8988T (cell line): ENCODE data around the gene FHOD3.

Experiments used
- DNase-seq: peaks from one replicate; pipeline ENCODE4 v3.0.0; 2011

Gene FHOD3

DNA sequence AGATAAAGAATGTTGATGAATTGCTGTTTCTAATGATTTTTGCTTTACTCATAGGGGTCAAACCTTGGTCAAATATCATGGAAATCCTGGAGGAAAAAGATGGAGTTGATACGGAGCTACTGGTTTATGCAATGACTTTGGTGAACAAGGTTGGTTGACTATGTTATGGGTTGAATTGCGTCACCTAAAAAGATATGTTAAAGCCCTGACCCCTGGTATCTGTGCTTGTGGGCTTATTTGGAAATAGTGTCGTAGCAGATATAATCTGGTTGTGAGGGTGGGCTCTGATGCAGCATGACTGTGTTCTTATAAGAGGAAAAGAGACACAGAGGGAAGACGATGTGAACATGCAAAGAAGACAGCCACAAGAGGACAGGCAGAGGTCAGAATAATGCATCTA is 305.1 kb downstream of the FHOD3 start:
- DNase-seq, result no peak

DNA sequence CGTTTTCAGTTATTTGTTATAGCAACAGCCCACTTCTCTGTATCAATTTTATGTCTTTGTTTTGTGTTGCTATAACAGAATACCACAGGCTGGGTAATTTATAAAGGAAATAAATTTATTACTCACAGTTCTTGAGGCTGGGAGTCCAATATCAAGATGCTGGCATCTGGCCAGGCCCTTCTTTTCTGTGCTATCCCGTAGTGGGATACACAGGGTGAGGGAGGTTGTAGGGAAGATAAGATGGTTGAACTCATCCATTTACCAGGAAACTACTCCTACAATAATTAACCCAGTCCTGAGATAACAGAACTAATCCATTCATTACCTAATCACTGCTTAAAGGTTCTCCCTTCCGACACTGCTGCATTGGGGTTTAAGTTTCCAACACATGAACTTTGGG is 310.6 kb downstream of the FHOD3 start:
- no peak for DNase-seq

DNA sequence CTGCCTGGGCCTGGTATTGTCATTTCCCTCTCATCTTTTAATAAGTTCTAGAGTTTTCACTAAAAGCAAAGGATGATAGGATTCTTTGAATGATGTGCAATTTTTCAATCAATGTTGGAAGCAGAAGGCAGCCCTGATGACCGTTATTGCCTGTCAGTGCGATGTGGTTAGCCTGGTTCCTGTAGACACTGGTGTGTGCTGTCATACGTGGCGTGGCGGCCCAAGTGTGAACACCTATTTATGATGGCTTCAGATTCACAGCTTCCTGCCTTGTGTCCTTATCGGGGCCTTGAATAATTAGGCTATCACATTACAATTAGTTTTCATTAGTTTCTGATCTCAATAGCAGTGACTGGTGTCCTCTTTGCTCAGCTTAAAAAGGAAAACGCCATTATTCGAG is 312.7 kb downstream of the FHOD3 start:
- DNase-seq, result no peak

DNA sequence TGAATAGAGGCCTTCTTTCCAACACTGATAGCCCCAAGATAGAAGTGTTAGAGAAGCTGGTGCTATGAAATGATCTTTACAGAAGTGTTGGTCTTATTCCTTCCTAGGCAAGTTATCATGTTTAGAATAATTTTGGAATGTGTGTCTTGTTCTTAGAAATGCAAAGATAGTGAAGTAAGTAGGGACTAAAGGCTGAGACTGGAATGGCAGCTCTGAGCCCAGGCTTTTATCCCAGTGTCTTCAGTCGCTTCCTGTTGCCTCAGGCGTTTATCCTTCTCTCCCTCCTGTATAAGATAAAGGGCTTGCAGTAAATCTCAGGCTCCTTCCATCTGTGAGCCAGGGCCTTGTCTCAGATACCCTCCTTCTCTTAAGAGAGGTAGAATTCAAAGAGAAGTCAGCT is 313.1 kb downstream of the FHOD3 start:
- DNase-seq, result no peak

DNA sequence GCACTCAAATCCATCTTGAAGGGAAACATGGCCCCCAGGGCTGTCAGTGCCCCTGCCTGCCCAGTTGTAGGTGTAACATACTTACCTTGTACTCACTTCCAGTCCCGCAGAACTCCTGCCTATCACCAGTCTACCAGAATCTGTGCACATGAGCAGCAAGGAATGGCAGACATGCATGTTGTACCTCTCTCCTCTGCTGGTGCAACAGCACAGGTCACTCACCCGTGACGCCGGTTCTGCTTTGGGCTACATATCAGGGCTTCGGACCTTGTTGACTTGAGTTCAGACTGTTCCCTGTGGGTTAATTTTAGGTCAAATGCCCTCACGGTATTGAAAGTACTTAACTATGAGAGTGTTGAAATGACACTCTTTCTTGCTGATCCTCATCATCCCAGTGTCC is 315.6 kb downstream of the FHOD3 start:
- DNase-seq, result no peak

DNA sequence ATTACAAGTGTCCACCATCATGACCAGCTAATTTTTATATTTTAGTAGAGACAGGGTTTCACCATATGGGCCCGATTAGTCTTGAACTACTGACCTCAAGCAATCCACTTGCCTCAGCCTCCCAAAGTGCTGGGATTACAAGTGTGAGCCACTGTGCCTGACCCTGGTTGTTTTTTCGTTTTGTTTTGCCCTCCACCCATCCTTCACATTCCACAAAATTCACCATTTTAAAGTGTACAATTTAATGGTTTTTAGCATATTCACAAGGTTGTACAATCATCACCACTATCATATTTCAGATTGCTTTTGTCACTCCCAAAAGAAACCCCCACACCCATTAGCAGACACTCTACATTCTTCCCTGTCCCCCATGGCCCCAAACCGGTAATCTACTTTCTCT is 316.3 kb downstream of the FHOD3 start:
- DNase-seq, result no peak

DNA sequence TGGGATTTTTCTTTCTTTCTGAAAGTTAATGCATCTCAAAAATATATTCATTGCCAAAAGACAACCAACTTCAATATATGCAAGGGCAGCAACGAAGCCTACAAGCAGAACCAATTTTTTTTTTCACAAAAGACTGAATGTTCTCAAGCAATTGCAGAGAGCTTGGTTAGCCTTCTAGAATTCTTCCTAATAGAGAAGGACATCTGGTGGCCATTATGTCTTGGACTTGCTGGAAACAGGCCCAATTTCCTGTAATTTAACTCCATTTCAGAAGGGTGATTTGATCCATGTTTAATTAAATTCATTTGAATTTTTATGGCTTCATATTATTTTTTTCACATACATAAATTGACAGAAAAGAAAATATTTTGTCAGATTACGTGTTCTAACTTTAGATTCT is 323.3 kb downstream of the FHOD3 start:
- no peak for DNase-seq

DNA sequence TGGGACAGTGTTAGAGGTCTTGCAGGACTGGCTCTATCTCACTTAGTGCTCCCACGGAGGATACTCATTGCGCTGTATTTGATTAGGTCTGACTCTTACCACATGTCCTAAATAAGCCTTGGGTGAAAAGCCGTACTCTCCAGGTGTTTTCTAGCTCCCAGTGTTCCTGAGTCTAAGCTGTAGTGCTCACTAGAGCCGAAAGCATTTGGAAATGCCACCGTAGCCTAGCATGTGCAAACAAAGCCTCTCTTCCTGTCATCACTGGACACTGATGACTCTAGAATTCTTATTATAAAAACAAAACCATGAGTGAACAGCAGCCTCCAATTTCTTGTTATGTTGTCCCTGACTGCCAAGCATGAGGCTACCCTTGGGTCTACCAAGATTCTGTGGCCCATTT is 325.1 kb downstream of the FHOD3 start:
- DNase-seq, result no peak

DNA sequence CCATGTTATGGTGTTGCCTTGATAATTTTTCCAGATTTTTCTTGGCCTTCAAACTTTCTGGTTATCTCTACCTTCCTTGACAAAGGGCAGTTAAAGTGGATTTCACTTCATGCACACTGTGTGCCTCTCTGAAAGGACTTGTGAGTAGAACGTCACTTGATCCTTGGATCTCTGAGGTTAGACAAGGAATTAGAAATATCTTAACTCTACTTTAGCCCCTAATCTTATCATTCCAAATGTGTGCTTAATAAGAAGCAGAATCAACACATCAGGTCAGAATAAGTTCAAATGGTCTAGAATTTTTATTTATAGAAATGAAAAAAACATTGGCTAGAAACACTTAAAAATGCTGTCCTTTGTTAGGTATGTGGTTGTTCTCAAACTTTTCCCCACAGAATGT is 325.6 kb downstream of the FHOD3 start:
- no peak for DNase-seq

DNA sequence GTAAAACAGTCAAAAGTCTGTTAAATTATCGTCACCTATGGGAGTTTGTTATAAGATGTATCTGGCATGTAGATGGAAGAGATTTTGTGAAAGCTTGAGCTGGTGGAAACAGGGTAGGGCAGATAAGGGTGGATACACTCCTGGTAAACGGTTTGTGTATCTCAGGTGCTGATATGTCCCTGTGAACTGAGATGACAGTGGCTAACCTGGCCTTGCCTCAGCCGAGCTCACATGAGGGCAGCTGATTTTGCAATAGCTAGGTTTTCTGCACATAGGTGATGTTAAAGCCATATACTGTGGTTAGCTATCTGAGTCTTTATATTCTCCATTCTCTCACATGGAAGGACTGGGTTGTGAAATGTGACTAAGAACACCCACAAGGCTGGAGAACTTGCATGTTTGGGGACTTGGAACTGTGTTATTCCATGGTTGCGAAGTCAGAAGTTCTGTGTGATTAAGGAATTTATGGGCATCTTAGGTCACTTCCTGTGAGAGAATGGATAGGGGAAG is 326.2 kb downstream of the FHOD3 start:
- no peak for DNase-seq

DNA sequence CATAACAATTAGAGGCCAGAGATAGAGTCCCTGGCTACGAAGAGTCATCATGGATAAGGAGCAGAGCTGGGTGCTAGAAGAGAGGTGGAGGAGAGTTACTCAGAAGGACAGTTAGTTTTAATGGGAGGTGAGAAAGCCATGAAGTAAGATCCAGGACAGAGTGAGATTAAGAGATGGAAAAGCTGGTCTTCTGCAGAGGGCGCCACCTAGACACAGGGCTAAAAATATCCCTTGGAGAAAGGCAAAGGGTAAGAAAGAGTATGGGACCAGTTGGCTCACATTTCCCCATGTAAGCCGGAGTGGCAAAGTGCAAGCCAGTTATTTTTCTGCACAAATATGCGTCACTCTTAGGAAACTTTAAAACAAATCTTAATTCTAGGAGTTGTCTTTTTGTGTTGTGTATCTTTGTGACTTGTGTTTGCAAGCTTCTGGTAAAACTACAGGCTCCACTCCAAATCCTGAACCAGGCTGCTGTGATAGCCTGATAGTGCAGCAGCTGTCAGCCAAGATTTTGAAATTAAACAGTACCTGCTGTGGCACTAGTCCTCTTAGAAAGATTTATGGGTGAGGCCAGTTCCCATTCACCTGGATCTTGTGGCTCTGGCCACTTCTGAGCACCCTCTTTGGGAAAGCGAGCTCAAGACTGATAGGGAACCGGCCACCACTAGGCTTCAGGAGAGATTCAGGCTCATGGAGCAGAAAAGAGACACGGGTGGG is 327.1 kb downstream of the FHOD3 start:
- no peak for DNase-seq

DNA sequence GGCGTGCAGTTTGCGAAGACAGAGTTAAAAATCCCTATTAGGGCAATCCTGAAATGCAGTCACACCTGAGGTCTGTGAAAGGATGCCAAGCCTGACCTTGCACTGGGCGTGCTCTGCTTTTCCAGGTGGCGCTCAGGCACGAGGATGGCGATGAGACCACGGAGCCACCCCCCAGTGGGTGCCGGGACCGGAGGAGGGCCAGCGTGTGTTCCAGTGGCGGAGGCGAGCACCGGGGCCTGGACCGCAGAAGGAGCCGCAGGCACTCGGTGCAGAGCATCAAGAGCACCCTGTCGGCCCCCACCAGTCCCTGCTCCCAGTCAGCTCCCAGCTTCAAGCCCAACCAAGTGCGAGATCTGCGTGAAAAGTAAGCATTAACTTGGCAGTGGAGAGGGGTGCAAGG is 327.9 kb downstream of the FHOD3 start:
- DNase-seq, result no peak

DNA sequence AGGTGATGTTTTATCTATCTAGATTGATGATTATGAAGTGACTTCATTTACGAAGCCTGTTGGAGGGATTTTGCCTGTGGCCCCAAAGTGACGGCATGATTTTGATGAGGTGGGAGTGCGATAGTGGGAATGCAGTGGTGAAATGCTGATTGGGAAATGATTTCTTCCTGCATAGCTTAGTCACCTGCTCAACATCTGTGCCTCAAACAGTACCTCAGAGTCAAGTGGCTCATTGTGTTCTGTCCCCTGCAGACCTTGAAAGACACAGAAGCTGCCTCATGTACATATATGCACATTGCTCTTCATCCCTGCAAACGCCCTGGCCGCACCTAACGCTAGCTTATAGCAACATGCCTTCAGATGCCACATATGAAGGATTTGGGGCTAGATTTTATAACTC is 330.1 kb downstream of the FHOD3 start:
- no peak for DNase-seq

DNA sequence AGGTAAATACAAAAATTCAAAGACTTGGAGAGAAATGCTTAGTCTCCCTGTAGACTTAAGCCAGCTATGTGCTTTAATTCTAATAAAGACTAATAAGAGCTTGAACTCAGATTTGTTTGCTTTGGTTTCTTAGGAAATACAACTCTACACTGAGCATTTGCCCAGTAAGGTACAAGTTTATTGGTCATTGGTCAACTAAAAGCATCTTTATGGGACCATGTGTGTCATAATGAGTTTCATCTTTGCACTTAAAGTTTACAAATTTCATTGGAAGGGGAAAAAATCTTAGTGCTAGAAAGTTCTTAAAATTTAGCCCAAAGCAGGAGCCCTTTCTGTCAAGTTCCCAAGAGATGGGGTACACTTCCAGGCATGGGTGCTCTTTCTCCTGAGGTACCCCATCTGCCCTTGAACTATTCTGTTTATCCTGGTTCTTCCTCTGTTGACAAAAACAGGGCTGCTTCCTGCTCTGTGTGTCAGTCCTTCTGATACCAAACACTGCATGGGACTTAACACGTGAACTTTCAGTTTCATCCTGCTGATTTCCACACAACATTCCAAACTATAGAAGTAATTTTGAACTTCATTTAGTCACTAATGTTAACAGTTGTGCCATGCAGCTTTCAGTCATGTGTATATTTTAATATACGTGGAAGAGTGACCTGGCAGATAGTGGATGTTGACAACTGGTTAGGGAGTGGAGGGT is 331.1 kb downstream of the FHOD3 start:
- DNase-seq, result no peak

DNA sequence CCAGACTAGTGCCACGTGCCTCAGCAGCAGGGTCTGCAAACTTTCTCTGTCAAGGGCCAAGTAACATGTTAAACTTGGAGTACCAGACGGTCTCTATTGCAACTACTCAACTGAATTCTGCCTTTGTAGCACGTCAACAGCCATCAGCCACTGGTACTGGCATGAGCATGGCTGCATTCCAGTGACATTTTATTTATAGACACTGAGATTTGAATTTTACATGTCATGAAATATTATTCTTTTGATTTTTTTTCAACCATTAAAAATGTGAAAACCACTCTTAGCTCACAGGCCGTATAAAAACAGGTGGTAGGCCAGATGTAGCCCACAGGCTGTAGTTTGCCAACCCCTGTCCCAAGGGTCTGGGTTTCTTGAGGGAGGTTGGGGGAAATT is 331.6 kb downstream of the FHOD3 start:
- DNase-seq, result no peak

DNA sequence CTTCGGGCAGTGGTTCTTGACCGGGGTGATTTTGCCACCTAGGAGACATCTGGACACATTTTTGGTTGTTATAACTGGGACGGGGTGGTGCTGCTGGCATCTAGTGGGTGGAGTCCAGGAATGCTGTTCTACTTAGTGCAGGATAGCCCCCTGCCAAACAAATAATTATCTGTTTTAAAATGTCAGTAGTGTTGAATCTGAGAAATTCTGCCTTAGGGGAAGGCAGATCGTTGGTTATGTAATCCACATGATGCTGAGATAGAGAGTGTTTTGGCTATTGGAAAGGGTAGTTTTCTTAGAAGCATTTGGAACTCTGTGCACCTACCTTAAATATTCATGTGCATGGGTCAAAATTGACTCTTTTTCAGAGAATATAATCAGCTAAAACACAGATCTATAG is 332.3 kb downstream of the FHOD3 start:
- DNase-seq, result no peak

DNA sequence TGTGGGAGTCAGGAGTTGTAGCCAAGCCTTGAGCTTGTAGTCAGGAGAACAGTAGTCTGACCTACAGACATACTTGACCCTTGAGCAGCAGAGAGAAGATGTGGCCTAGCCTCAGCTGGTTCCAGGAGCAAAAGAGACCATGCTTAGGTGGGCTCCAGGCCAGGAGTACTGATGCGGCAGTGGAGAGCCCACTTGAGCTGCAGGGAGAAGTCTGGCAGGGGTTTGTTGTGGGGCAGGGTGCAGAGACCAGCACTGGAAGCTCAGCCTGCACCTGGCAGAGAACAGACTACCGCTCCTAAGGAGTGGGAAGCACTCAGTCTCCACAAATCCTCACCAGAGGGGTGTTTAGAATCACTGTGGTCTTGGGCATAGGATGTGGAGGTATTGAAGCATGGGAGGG is 333.4 kb downstream of the FHOD3 start:
- no peak for DNase-seq

DNA sequence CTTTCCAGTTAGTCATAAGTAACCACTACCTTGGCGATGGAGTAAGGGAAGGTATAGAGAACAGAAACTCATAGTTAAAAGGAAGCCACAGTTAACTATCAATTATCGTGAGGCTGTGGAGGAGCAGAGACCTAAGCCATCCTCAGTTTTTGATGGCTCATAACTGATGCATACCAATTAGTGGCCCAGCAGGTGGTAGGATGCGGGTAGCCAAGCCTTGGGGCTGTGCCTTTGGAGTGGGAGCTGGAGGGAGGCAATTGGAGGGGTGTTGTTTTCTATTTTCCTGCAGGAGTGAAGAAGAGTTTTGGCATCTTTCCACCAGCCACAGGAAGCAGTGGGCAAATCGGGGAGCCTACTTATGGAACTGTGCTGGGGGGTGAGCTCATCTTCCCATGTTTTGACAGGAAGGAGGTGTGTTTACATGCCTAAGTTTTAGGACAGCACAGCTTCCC is 336.5 kb downstream of the FHOD3 start:
- no peak for DNase-seq

DNA sequence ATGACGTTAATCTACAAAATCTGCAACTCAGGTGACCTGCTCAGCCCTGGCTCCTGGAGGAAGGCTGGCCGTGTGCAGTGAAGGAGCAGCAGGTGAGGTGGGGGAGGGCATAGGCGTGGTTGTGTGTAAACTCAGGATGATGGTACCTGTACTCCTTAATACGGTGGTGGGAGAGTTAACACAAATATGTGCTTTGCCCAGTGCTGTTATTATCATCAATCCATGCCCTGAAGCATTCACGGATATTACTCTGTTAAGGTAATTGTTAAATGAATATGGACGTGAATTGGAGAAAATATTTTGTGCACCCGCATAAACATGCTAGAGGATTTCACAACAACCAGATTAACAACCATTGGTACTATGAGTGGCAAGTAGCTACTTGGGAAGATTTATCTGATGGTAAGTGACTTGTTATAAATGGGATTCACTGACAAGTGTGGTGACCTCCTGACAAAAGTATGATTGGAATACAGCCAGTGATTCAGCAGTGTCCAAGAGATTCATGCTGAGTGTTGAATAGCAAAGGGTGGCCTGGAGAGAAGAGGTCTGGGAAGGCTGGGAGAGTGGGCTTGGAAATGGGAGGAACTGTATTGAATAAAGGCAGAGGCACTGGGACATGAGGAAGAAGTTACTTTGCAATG is 337.2 kb downstream of the FHOD3 start:
- no peak for DNase-seq

DNA sequence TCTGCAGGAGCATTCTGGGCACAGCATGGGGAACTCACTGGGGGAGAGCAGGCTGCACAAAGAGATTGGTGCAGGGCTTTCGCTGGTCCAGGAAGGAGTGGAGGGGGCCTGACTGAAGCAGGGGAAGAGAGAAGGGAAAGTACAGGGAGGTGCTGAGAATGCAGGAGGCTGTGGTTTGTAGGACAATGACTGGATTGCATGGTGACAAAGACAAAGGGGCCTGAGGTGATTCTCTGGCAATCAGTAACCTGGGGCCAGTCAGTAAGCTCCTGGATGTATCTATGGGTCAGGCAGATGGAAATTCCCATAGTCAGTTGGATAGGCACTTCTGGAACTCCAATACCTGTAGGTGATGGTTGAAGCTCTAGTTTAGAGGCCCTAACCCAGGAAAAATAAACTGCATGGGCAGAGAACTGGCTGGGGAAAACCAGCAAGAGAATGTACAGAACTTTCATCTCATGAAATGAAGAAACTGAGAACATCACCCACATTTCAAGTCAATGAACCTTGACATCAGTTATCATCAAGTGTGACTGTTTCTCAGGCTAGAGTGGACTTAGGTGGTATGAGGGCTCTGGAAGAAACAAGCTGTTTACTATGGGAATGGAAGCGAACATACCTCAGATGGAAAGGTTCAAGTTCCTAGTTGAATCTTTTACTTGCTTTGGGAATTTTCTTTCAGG is 338.0 kb downstream of the FHOD3 start:
- no peak for DNase-seq

DNA sequence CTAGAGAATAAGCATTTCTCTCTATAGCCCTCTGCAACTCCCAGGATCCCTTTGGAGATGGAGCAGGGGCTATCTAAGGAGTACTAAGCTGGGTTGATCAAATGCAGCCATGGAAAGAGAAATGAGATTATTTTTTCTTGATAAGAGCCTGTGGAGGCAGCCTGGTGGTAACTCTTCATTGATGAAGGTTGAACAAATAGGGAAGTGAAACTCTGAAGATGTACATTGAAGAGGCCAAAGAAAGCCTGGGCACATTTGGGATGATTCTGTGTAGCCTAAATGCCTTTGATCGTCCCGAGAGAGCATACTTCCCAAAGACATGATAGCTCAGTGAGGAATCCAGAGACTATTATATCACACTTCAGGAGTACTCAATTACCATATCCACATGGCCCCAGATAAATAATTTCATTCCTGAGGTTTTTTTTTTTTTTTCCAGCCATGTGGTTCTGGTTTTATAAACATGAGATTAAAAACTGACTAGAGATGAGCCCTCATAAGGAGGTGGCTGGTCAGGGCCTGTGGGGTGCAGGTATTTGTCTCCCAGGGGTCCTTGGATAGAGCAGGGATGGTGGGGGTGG is 338.8 kb downstream of the FHOD3 start:
- DNase-seq, result no peak

DNA sequence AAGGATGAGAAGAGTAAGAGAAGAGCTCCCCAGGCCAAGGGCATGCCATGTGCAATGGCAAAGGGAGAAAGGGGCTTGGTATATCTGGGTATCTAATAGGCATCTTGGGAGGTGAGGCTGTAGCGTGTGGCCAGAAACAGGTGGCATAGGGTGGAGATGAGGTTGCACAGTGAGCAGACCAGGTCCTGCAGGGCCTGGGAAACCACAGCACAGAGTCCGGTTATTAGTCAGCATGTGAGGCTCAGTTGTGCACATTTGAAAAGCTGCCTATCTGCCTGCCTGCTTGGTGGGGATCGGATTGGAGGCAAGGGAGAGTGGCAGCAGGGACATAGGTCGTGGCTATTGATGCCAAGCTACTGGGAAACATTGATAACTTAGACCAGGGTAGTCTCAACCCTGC is 340.7 kb downstream of the FHOD3 start:
- DNase-seq, result no peak
